ENCODE measurements around the gene MYO5A. TPM values are rescaled to one million over a fixed set of nuclear protein-coding genes. Genes with fewer than 3 reads are reported as not detected.

Gene MYO5A
- total RNA-seq, 1 experiment from 2014 or later = 17.6 TPM

GRCh38 chr15:52336529-52336928 lies 192.2 kb downstream of the MYO5A start:
- H3K27ac ChIP-seq (ENCODE audit: low read depth, low read length) = no peak overlapping the region
- H3K9me3 ChIP-seq (ENCODE audit: control insufficient read depth in 1 of 2, insufficient read depth in 1 of 2, low read depth in 1 of 2, low read length in 2 of 2) = no peaks in the 10 kb centered on the region
- intact Hi-C loops (cut with micrococcal nuclease) = no loop called here
- ATAC-seq = 0 out of 2 replicates have a peak, but pooled peaks have one; percentile 46
- CTCF ChIA-PET = interaction anchor here (0.6 to 1.1 kb wide), 4 partner anchors 11 to 397 kb away, joined by 3 to 4 read pairs (median 3); no protein-coding TSS in a partner anchor
- H4K20me1 ChIP-seq (ENCODE audit: insufficient read depth) = no peaks in the 10 kb centered on the region
- peaks cover 5 to 13% of the 10 kb centered on the region in 2 experiments for H3K4me1 ChIP-seq (ENCODE audit: control insufficient read depth in 1 of 2, insufficient read depth in 2 of 2, low read length in 2 of 2)
- no peaks in the 10 kb centered on the region for H3K27me3 ChIP-seq (ENCODE audit: insufficient read depth, low read length)
- no peak for TF ChIP-seq CBX3 (IDR thresholded peaks at IDR 0.05; ENCODE audit: low read depth)
- TF ChIP-seq CTCF (IDR thresholded peaks at IDR 0.05 in 2 of 3, conservative IDR thresholded peaks at IDR 0.05 in 1 of 3; ENCODE audit: borderline replicate concordance in 1 of 3, insufficient read depth in 1 of 3, low read depth in 2 of 3, low read length in 2 of 3) = peak in 1 of 3 experiments; percentile 32; a peak in 2 of 6 replicates
- H3K36me3 ChIP-seq (ENCODE audit: control insufficient read depth in 1 of 2, insufficient read depth in 2 of 2, low read length in 2 of 2) = no peaks in the 10 kb centered on the region
- RAD21 ChIA-PET (ENCODE audit: low non-redundant PET in 1 of 2, low total read pairs in 2 of 2, uncharacterized antibody in 2 of 2, unreplicated experiment in 2 of 2) = no interaction called here
- H3K4me2 ChIP-seq (ENCODE audit: low read length) = no peak overlapping the region
- H3K9ac ChIP-seq (ENCODE audit: low read length) = no peak overlapping the region
- H2AFZ ChIP-seq (ENCODE audit: low read depth, low read length, poor library complexity, severe bottlenecking) = no peak overlapping the region
- BruUV-seq (replicated peaks) = no TSS peak
- POLR2A ChIA-PET = no interaction called here
- no peak overlapping the region for H3K4me3 ChIP-seq (replicated peaks in 1 of 2; ENCODE audit: low read depth in 1 of 2, low read length in 2 of 2)
- H3K9me2 ChIP-seq (ENCODE audit: insufficient read depth) = no peaks in the 10 kb centered on the region
- H3K79me2 ChIP-seq (ENCODE audit: insufficient read depth, low read length) = no peaks in the 10 kb centered on the region
- no peak for DNase-seq (ENCODE audit: low read depth, low spot score)

- no peak overlapping the region for H3K4me3 ChIP-seq (replicated peaks in 1 of 2; ENCODE audit: low read depth in 1 of 2, low read length in 2 of 2)
- H3K9ac ChIP-seq (ENCODE audit: low read length) = no peak overlapping the region
- no peaks in the 10 kb centered on the region for H3K9me2 ChIP-seq (ENCODE audit: insufficient read depth)
- no peak overlapping the region for H2AFZ ChIP-seq (ENCODE audit: low read depth, low read length, poor library complexity, severe bottlenecking)
- H3K27me3 ChIP-seq (ENCODE audit: insufficient read depth, low read length) = no peaks in the 10 kb centered on the region
- BruUV-seq (replicated peaks) = no TSS peak
- ChIA-PET RAD21 (ENCODE audit: low non-redundant PET in 1 of 2, low total read pairs in 2 of 2, uncharacterized antibody in 2 of 2, unreplicated experiment in 2 of 2) (no interaction called here), POLR2A (no interaction called here), CTCF (no interaction called here)
- TF ChIP-seq TCF7L2 (IDR thresholded peaks at IDR 0.05; ENCODE audit: borderline replicate concordance, extremely low read depth, insufficient read depth, insufficient read length) = no peak
- no peak for TF ChIP-seq MAX (IDR thresholded peaks at IDR 0.05)
- TF ChIP-seq ZBTB33 (IDR thresholded peaks at IDR 0.05; ENCODE audit: extremely low read depth, insufficient replicate concordance, low read length) = no peak
- TF ChIP-seq ATF3 (IDR thresholded peaks at IDR 0.05) = no peak
- no peak for TF ChIP-seq EZH2phosphoT487 (IDR thresholded peaks at IDR 0.05; ENCODE audit: borderline replicate concordance)
- H3K79me2 ChIP-seq (ENCODE audit: insufficient read depth, low read length) = no peaks in the 10 kb centered on the region
- H3K9me3 ChIP-seq (ENCODE audit: control insufficient read depth in 1 of 2, insufficient read depth in 1 of 2, low read depth in 1 of 2, low read length in 2 of 2) = no peaks in the 10 kb centered on the region
- ATAC-seq (no peak), DNase-seq (ENCODE audit: low read depth, low spot score) (no peak)
- no peak overlapping the region for H3K27ac ChIP-seq (ENCODE audit: low read depth, low read length)
- H3K4me2 ChIP-seq (ENCODE audit: low read length) = no peak overlapping the region
- no peaks in the 10 kb centered on the region for H3K36me3 ChIP-seq (ENCODE audit: control insufficient read depth in 1 of 2, insufficient read depth in 2 of 2, low read length in 2 of 2)
- no peaks in the 10 kb centered on the region for H4K20me1 ChIP-seq (ENCODE audit: insufficient read depth)
- intact Hi-C loops (cut with micrococcal nuclease) = no loop called here
- peaks cover 5 to 14% of the 10 kb centered on the region in 2 experiments for H3K4me1 ChIP-seq (ENCODE audit: control insufficient read depth in 1 of 2, insufficient read depth in 2 of 2, low read length in 2 of 2)
Observed at GRCh38 chr15:52334491-52335160, 194.1 kb downstream of the MYO5A start.

Data from HCT116 (cell line).